NK-92 (cell line): Measurements from ENCODE around the gene WDR49.

Experiments used
- DNase-seq: peaks from one replicate; lab custom pipeline; 2025; ENCODE audit not compliant: unreplicated experiment; lab: John Stamatoyannopoulos, UW

WDR49 gene

DNA sequence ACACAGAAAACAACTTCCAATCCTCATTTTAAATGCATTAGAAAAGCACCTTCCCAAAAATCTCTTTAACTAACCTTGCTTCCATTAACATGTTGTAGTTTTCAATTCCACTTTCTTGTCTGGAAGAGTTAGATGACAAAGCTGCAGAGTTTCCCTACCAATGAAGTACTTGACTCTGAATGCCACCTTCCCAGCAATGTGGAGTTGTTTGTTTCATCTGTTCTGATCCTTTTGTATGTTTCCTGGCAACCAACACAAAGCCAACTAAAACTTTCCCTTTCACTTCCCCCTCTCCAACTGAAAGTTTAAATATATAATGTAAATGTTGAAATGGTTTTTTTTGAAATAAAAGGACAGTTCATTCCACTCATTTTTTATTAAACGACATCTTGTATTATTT lies at the start of gene WDR49:
Gene WDR49 (minus strand): TSS at position 183 of the 400 bp plus-strand sequence. CDS start 517 bp downstream, outside the sequence.
- no peak for DNase-seq

- no peak for DNase-seq
Measured at GRCh38 chr3:167700926-167701325, 47.2 kb upstream of the WDR49 start.

GRCh38 chr3:167700046-167700445 lies 46.3 kb upstream of the WDR49 start:
- no peak for DNase-seq

DNA sequence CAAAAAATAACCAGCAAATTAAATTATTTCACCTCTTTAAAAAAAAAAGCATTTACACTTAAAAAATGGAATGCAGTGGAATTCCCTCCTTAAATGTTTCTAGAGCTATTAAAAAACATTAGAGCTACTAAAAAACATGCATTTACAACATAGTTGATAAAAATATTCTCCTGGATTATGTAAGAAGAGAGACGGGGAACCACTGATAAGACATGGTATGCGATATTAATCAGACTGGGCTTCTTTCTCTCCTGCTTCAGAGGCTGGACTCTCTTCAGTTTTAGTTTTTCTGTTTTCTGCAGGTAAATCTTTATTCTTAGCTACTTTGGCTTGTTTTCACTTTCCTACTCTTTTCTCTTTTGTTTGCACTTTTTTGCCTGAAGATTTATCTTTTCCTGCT lies 40.4 kb upstream of the WDR49 start:
- DNase-seq, result no peak

- peak; percentile 1 for DNase-seq
Measured at GRCh38 chr3:167691366-167691765, 37.6 kb upstream of the WDR49 start.

- DNase-seq, result peak; percentile 5
Measured at GRCh38 chr3:167684388-167684993, 30.7 kb upstream of the WDR49 start.

- no peak for DNase-seq
Measured at GRCh38 chr3:167679526-167679925, 25.8 kb upstream of the WDR49 start.

- no peak for DNase-seq
Measured at GRCh38 chr3:167675848-167676247, 22.1 kb upstream of the WDR49 start.

DNA sequence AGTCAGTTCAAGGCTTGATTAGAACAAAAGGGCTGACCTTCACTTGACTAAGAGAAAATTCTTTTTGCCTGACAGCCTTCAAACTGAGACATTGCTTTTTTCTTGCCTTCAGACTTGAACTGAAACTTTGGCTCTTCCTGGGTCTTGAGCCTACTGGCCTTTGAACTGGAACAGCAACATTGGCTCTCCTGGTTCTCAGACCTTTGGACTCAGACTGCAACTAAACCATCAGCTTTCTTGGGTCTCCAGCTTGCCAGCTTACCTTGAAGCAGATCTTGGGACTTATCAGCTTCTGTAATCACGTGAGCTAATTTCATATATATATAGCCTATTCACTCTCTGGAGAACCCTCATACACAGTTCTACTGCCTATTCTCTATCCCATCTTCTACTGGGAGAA lies 19.5 kb upstream of the WDR49 start:
- DNase-seq, result no peak

DNA sequence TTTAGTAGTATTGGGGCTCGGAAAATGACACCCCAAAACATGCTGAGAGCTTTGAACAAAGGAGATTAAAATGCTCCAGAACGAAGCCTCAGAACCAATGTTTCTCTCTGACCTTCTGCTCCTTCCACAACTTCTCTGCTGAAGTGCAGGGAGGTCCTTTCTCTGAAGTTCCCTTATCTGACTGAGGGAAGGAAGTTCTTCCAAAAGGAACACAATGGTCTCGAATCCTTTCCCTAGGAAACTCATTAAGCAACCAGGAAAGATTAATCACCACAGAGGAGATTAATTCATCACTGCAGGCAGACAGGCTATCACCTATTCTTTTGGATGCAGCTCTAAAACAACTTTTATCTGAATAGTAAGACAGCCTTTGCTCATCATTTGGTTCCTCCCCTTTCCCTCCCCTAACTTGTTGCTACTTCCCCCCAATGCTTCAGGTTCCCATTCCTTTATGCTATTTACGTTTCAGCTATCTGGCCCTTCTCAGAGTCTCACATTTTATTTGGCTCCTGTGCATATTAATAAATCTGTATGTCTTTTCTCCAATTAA lies 18.2 kb upstream of the WDR49 start:
- no peak for DNase-seq

GRCh38 chr3:167669699-167670098 lies 16.0 kb upstream of the WDR49 start:
- DNase-seq, result no peak

DNA sequence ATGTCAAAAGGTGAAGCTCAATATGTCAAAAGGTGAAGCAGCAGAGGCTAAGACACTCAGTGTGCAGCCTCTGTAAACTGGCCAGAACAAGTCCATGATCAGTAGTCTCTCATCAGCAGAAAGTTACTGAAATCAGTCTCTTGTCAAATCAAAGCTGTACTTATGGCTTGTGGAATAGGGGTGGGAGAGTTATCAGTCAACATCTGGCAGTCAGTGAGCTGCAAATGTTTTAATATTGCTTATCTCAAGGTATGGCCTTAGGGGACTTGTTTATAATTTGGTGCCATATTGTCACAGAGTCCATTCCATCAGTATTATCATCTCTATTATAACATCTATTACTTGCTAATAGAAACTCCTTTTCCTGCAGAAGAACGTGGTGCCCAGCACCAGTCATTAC lies 14.9 kb upstream of the WDR49 start:
- no peak for DNase-seq

- no peak for DNase-seq
Measured at GRCh38 chr3:167666563-167666962, 12.8 kb upstream of the WDR49 start.

DNA sequence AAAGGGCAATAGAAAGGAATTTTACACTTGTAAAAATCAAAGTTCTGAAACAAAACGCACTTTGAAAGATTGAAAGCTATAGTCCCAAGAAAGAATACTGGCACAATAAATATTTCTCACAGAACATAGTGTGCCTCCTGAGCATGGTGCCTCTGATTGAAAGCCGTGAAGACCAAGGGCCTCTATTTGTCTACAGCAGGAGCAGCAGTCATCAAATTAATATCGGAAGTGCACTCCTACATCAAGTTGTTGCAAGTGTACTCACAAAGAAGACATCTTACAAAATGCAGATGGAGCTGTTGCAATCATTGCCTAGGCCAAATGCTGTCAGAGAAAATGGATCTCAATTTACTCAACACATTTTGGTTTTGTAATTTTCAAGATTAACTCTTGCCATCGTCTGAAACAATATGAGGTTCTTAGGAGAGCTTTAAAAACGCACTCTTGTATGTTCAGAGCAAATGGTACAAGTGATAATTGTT lies 9.2 kb upstream of the WDR49 start:
- no peak for DNase-seq

DNA sequence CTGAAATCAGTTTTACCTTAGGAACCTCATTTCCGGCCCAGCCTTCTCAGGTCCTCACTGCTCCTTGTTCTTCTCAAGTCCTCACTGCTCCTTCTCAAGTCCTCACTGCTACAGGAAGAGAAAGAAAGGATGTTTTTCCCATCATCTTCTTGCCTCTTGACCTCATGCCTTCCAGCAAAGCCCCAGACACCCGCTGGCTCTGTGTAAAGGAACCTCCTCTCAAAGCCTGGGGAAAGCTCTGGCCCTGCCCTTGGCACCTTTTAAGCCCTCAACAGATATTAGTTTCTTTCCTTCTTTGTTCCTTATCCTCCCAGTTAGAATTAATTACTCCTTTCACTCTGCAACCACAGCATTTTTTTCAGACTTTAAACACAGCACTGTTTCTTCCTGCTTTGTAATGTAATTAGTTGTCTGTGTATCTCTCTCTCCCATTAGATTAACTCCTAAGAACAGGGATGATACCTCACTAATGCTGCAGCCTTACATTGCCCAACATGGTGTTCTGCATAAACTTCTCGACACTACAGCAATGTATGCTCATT lies 4.0 kb upstream of the WDR49 start:
- no peak for DNase-seq

DNA sequence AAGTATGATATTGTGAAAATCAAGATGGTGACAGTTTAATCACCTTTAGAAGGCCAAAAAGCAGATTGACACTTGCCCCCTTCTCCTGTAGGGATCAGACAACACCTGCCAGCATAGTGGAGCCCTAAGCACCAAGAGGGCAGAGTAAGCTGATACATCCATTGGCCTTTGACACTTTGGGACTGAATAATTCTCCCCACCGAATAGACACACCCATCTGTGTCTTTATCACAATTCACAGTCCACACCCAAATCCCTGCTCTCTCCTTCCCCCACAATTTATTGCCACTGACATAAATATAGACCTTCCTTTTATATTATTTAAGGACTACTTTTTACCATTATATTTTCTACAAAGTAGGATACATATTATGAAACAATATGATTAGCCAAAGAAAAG lies 3.1 kb upstream of the WDR49 start:
- no peak for DNase-seq

- no peak for DNase-seq
Measured at GRCh38 chr3:167653155-167653554, 587 bp downstream of the WDR49 start.

GRCh38 chr3:167651826-167652225 lies 1.9 kb downstream of the WDR49 start:
- no peak for DNase-seq

GRCh38 chr3:167650459-167650858 lies 3.3 kb downstream of the WDR49 start:
- DNase-seq, result no peak

DNA sequence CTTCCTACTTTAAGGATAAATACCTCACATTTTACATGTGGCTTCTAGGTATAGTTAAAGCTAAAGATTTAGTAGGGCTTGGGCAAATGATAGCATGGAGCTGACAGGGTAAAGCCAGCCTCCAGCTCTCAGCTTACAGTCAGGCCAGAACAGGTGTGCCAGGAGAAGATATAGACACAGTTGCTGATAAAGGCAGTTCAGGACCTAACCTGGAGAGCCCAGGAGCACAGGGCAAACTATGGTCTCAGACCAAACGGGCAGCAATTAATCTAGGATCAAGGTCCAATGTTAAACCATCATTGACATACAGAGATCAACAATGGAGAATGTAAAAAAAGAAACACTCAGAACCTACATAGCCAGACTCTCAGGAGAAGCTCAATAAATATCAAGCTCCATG lies 4.0 kb downstream of the WDR49 start:
- no peak for DNase-seq

GRCh38 chr3:167644611-167645010 lies 9.1 kb downstream of the WDR49 start:
- DNase-seq, result no peak

- no peak for DNase-seq
Measured at GRCh38 chr3:167631471-167631870, 22.3 kb downstream of the WDR49 start.

GRCh38 chr3:167626490-167626889 lies 27.3 kb downstream of the WDR49 start:
- no peak for DNase-seq
